ENCODE measurements around the gene ACYP2.

DNA sequence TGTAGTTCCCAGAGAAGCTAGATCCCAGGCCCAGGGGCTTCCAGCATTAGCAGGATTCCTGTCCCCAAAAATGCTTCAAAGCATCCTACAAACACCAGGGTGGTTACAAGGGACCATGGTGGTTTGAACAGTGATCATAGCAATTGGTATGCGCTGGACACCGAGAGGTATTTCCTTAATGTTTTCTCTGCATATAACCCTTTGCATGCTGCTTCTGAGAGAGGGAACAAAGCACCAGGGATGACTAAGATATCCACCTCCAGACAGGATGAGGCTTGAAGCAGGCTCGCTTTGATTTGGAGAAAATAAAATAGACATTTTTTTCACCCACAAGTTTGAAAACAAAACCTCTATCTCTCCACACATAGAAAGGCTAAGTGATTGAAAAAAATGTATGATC is 191.1 kb downstream of the ACYP2 start:
- TF ChIP-seq POLR2A (IDR thresholded peaks at IDR 0.05; ENCODE audit: low read length) = no peak
- no peak for TF ChIP-seq GATA1 (IDR thresholded peaks at IDR 0.05; ENCODE audit: low read depth, low read length)
